ENCODE results near the gene NDUFB4.
A peak's percentile ranks its signal among the peaks of the same experiment; 100 is the strongest.
"Not testable (repeated sequence)": the region's sequence is repeated elsewhere in the genome, so short reads cannot be mapped to it uniquely, and the experiment has no call there.

Gene NDUFB4

DNA sequence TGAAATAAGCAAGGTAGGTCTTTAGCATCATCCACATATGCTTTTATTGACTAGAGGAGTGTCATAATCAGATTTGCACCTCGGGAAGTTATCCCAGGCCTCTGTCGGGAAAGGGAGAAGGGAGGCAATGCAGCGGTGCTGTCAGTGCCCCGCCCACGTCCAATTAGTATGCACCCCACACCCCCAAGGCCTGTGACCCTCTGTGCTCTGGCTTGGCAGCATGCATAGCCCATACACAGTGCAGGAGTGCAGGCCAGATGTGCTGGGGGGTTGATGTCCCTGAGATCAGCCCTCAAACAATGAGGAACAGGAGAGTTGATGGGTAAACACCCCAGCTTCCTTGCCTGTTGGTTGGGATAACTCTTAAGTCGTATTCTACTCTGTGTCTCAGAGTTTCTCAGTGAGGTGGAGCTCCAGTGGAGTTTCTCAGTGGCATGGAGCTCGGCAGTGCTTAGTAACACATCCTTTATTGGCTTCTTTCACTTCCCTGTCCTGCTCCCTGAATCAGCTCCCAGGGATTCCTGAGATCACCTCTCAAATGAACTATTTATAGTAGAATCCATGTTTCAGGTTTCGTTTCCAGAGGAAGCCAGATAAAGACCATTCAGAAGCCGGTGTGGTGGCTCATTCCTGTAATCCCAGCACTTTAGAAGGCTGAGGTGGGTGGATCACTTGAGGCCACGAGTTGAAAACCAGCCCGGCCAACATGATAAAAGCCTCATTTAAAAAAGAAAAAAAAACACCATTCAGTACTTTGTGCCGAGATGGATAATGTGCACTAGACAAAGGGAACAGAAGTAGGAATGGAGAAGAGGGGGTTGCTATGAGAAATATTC lies 26.7 kb upstream of the NDUFB4 start:
- no peak for DNase-seq (ENCODE audit: low spot score)

DNA sequence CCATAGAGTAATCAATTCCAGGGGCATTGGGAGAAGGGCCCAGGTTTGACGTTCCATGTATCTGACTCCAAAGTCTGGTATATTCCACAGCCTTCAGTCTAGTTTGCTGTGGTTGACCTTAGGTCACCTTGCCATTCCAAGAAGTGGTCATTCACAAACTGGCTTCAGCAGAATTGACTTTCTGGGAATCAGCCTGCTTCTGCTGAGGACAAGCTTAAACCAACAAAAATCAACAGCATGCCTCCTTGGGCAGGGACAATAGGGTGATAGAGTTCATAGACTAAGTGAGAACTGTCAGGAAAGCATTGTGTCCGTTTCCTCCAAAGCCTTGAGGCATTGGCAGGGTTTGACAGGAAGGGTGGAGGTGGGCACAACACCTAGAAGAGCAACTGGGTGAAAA lies 24.1 kb upstream of the NDUFB4 start:
- DNase-seq (ENCODE audit: low spot score) = no peak

- no peak for DNase-seq (ENCODE audit: low spot score)
Observed at GRCh38 chr3:120587332-120587975, 8.7 kb upstream of the NDUFB4 start.

GRCh38 chr3:120595788-120596115 lies 384 bp upstream of the NDUFB4 start:
- no peak for DNase-seq (ENCODE audit: low spot score)

DNA sequence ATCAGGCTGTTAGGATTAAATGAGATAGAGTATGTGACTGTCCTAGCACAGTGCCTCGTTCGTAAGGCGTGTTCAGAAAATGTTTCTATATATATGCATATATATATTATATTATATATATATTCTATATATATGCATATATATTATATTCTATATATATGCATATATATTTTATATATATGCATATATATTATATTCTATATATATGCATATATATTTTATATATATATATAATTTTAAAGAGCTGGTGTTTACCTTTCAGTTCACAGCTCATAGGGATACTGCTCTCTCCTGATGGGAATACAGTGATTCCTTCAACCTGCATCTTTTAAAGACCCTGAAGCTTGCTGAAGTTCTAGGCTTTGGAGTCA lies 702 bp downstream of the NDUFB4 start:
- DNase-seq (ENCODE audit: low spot score) = no peak

- no peak for DNase-seq (ENCODE audit: low spot score)
Observed at GRCh38 chr3:120597445-120598049, 1.4 kb downstream of the NDUFB4 start.

DNA sequence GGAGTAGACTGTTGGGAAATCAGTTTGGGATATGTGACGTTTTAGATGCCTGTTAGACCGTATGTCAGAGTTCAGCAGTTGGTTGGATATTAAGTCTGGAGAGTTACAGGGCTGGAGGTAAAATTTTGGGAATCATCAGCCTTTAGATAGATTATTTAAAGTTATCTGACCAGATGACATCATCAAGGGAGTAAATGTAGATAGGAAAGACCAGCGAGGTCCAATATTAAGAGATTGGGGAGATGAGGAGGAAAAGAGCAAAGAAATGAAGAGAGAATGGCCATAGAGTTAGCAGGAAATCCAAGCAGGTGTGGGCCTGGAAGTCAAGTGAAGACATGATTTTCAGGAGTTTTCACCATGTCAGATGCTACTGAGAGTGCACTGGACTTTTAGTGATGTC lies 3.1 kb downstream of the NDUFB4 start:
- DNase-seq (ENCODE audit: low spot score) = no peak

DNA sequence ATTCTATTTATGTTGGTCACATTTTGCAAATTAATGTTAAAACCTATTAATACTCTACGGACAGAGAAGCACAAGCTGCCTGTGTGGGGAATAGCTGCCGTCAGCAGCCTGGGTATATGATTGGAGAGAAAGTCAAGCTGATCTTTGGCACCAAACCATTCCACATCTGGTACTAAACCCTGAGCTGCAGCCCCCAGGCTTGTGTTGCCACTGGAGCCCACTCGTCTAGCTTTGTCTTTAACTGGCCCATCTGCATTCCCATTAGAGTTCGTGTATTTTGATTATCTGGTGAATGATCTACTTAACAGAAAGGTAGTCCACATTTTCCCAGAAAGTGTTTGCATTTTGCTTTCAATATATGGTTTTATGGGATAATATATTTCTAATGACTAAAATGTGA lies 5.4 kb downstream of the NDUFB4 start:
- DNase-seq (ENCODE audit: low spot score) = no peak

DNA sequence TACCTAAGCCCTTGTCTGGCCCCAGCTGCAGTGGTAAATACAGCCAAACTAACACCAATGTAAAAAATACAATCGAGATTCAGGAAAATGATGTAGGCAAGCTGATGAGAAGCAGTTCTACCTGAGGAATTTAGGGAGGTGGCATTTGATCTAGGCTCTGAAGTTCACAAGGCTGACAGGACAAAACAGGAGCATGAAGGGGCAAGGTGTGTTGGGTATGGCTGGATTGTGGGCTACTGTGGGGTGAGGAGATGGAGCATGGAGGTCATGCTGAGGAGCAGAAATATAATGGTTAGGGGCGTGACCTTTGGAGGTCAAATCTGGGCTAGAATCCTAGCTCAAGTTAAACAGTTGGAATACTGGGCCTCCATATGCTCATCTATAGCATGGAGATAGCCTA lies 6.5 kb downstream of the NDUFB4 start:
- DNase-seq (ENCODE audit: low spot score) = no peak

DNA sequence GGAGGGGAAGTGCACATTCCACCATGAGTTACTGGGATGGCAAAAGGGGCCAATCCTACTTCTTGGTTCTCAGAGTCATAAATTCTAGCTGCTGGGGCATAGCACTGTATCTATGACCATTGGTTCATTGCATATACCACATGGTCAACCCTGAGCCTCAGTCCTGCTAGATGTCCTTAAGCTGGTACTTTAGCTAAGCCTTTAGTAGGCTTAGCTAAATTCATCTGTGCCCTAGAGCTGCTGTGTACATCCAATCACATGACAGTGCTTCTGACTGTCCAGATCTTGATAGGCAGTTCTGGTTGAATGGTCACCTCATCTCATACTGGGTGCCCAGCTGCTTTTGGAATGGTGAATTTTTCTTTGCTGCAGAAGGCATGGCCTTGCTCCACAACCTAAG lies 8.2 kb downstream of the NDUFB4 start:
- DNase-seq (ENCODE audit: low spot score) = no peak

DNA sequence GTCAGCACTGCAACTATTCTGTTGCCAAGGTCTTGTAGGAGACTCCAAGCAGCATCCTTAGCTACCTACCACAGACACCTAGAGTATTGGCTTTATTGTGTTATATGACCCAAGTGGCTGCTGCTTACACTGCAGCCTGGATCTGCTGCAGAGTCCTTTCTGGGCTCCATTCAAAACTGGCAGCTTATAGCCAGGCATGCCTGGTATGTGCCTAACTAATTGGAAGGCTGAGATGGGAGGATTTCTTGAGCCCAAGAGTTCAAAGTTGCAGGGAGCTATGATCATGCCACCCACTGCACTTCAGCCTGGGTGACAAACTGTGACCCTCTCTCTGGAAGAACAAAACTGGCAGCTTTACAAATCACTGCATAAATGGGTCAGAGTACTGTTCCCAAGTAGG lies 8.6 kb downstream of the NDUFB4 start:
- no peak for DNase-seq (ENCODE audit: low spot score)

DNA sequence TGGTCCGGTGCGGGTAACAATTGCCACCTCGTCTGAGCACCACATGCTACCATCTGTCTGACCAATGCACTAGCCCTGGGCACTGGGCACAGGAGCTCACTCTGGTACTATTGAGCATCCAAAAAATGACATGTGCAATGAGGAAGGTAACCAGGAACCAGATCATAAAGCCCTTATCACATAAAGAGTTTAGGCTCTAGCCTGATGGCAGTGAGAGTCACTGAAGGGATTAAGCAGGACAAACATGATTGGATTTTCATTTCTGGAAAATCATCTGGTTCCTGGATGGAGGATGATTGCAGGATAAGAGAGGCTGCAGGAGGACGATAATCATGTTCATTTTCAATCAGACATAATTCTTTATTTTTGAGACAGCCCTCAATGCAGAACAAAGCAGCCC lies 12.4 kb downstream of the NDUFB4 start:
- DNase-seq (ENCODE audit: low spot score) = no peak

DNA sequence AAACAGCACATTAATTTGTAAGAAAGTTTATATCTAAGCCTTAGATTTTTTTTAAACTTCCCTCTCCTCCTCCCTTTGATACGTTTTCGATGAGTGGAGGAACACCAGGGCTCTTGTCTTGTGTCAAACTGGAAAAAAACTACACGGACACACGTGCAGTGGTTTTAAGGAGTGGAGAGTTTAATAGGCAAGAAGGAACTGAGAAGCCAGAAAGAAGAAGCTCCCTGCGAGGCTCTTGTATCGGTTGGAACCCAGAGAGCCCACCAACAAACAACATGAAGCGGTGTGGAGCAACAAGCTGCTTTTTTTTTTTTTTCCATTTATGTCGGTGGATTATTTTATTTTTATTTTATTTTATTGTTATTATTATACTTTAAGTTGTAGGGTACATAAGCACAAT lies 18.6 kb downstream of the NDUFB4 start:
- no peak for DNase-seq (ENCODE audit: low spot score)

DNA sequence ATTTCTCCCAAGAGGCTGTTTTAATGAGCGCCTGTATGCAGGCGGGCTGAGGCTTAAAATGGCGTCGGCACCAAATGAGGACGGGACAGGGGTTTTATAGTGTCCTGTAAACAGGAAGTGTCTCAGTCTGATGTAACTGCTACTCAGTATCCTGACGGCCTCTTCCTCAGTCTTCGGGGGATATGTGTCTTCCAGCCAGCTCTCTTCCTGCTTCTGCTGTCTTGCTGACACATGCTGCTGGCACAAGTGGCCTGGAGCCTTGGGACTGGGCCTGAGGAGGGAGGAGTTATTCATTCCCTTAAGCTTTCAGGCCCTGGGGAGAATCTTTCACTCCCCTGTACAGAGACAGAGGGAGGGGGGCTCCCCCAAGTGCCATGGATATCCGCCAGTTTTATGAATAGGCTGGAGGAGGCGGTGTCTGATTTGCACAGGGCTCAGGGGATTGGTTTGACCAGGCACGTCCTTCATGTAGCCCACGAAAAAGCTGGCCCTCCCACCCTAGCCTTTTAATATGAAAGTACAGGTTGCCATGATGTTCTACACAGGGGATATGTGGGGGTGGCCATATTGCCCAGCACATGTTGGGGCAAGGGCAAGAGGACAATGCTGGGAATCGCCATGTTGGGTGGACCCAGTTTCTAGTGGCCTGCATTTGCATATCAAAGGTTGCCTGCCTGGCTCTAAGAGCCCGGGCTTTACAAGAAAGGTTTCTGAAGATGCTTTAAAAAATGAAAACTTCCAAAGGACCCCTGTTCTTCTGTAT lies 19.9 kb downstream of the NDUFB4 start:
- DNase-seq (ENCODE audit: low spot score) = no peak

DNA sequence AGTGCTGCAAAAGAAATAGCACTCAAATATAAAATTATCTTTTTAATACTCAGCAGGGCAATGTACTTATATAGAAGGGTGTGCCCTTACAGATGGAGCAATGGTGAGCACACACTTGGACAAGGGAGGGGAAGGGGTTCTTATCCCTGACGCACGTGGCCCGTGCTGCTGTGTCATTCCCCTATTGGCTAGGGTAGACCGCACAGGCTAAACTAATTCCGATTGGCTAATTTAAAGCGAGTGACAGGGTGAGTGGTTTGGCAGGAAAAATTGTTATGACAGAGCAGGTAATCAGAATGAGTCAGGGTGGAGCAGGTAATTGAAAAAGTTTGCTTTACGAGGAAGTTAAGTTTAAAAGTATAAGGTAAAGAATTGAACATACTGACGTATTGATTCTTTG lies 20.6 kb downstream of the NDUFB4 start:
- DNase-seq (ENCODE audit: low spot score) = not testable (repeated sequence)

DNA sequence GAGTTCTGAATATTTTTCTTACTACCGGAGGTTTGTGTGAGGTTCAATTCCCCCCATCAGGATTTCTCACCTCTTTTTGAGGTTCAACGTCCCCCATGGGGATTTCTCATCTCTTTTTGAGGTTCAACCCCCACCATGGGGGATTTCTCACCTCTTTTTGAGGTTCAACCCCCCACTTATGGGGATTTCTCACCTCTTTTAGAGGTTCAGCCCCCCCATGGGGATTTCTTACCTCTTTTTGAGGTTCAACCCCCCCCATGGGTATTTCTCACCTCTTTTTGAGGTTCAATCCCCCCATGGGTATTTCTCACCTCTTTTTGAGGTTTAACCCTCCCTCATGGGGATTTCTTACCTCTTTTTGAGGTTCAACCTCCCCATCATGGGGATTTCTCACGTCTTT lies 26.3 kb downstream of the NDUFB4 start:
- DNase-seq (ENCODE audit: low spot score) = no peak

DNA sequence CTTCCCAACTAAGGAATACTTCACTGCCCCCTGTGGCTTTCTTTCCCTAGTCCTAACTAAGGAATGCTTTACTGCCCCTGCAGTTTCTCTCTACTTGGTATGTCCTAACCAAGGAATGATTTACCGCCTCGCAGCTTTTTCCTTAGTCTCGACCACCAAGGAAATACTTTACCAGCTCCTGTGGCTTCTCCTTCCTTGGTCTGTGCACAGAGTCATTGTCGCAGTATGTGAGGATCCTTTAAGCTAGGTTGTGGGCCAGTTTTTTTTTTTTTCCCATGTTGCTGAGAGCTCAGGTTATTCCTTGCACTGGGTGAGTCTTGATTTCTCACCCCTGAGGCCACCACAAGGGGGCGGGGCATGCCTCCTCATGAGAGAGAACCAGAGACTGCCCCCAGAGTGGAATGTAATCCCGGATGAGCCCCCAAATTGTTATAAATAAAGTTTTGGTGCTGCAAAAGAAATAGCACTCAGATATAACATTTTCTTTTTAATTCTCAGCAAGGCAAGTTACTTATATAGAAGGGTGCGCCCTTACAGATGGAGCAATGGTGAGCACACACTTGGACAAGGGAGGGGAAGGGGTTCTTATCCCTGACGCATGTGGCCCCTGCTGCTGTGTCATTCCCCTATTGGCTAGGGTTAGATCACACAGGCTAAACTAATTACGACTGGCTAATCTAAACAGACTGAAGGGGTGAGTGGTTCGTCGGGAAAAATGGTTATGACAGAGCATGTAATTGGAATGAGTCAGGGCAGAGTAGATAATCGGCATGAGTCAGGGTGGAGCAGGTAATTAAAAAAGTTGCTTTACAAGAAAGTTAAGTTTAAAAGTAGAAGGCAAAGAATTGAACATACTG lies 27.0 kb downstream of the NDUFB4 start:
- peak; percentile 52 for DNase-seq (ENCODE audit: low spot score)

DNA sequence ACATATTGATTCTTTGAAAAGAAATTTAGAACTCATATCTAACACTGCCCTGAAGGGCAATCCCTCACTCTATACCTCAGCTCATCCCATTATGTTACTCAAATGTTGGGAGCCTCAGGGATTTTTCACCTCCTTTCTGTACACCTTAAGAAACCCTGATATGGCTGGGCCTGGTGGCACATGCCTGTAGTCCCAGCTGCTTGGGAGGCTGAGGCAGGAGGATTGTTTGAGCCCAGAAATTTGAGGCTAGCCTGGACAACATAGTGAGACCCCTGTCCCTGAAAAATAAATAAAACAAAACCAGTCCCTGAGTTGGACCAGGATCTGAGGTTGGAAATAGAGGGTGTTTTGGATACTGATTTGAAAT lies 27.6 kb downstream of the NDUFB4 start:
- DNase-seq (ENCODE audit: low spot score) = no peak

DNA sequence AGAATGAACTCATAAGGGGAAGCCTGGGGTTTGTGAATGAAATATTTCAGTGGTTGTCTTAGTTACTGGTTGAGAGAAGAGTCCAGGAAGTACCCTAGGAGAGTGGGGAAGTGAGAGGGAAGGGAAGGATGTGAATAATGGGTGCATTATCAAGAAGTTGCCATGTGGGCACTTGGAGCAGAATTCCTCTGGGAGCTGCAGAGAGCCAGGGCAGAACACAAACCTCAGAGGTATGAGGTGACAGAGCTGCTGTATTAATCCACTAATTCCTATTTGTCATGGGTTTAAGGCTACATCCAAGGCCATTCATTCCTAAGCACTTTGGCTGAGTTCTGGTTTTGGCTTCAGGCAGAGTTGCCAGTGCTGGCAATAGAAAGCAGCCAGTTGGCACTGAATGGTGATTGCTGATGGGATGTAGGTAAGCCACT lies 29.0 kb downstream of the NDUFB4 start:
- DNase-seq (ENCODE audit: low spot score) = no peak

DNA sequence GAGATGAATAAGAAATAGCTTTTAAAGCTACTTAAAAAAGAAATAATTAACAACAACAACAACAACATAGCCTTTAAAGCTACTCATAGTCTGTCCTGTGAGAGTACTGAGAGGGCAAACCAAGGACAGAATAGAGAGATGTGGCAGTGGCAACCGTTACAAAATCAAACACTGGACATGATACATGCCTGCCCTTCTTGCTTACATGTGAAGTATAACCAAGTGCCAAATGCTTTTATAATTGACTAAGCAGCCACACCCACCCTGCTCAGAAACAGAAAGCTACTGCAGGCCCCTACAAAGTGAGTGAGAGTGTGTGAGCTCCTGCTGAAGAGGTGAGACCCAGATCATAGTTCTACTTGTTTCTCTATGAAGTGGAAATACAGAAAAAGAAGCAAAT lies 38.4 kb downstream of the NDUFB4 start:
- DNase-seq (ENCODE audit: low spot score) = no peak

- DNase-seq (ENCODE audit: low spot score) = no peak
Observed at GRCh38 chr3:120636795-120637401, 40.8 kb downstream of the NDUFB4 start.

Data from NAMALWA (cell line).